ENCODE measurements around the gene MRPL37.
A peak's percentile ranks its signal among the peaks of the same experiment; 100 is the strongest.
"Not testable (repeated sequence)": the region's sequence is repeated elsewhere in the genome, so short reads cannot be mapped to it uniquely, and the experiment has no call there.

MRPL37 gene

DNA sequence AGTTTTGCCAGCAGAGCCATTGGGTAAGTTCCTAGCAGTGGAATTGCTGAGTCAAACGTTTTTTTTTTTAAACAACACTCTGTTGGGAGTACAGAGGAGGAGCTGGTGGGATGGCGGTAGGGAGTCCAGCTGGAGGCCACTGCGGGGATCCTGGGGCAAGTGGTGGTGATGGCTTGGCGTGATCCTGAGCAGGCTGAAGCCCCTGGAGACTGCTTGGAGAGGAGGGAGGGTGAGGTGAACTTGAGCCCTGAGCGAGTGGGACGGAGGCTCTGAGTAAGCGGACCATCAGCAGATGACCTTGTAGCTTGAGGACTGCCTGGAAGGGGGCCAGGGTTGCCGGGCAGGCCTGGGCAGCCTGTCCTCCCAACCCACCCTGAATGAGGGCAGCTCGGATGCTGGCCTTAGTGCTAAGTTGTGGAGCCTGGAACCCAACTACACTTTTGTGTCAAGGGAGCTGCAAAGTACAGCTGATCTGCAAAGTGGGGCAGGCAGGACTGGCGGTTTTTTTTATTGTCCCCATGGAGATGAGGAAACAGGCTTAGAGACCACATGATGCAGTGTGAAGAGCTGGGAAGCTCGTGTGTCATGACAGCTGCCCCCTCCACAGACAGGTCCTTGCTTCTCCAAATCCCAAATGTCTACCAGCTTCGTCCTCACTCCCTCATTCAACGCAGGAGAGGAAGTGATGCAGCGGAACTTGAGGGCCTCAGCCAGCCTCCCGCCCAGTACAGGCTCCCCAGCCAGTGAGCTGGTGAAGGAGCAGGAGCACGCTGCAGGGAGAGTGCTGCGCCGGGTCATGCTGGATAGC, 20.2 kb downstream of the MRPL37 start:
- peak; percentile 52 for DNase-seq

DNA sequence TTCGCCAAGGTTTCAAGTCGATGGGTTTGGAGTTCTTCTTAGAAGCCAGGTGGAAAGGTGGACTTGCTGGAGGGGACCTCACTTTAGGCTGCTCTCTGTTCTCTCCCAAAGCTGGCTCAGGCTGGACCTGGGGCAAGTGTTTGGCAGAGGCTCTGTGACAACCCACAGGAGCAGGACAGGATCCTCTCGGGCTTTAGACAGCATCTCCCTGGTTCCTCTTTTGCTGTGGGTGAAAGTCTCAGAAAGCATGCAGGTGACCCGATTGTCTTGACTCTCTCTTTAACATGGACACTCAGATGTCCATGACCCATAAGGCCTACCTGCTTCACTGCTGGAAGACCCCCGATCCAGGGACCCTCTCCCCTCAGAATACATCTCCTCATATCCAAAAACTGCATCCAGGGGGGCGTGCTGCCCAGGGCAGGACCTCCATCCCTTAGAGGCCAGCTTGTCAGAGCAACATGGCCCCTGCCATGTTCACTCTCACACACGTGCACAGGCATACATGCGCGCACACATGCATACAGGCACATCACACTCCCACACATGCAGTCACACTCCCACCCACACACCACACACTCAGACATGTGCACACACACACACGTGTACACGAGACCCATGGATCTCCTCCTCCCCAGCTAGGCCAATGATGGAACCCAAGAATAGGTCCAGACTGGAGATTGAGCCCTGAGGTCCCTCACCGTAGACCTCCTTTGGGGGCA, 21.3 kb downstream of the MRPL37 start:
- no peak for DNase-seq

DNA sequence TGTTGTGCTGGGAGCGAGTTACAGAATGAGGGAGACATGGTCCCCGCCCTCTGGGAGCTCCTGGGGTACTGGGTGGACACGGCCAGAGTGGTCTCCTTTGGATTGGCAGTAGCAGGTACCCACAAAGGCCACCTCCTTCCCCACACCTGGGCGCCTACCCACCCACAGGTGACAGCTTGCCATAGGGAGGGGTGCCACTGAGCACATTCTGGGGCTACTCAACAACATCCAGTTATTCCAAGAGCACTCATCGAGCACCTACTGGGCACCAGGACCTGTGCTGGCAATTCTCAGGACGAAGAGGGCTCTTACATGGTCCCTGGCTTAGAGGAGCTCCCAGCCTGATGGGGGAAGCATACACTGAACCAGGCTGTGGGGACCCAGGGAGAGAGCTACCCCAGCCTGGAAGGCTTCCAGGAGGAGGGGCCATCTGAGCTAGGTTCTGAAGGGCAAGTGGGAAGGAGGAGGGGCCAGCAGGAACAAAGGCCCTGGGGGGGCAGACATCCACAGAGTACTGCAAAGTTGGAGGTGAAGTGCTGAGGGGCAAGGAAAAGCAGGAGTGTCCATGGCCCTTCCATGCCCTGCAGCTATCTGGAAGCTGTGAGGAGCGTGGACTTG, 22.0 kb downstream of the MRPL37 start:
- DNase-seq: no peak

DNA sequence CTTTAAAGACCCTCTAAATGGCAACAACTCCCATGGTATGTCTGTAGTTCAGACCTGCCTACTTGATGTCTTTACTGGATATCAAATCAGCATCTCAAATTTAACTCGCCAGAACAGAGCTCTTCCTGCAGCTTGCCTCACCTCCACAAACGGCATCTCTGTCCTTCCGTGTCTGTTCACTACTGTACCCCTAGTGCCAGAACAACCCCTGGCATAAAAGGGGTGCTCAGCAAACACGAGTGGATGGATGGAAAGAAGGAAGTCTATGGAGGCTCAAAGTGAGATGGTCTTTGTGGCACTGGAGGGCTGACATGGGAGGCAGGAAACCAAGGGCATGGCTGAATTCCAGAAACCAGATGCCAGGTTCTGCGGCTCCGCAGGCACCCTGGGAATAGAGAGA, 22.7 kb downstream of the MRPL37 start:
- no peak for DNase-seq

DNA sequence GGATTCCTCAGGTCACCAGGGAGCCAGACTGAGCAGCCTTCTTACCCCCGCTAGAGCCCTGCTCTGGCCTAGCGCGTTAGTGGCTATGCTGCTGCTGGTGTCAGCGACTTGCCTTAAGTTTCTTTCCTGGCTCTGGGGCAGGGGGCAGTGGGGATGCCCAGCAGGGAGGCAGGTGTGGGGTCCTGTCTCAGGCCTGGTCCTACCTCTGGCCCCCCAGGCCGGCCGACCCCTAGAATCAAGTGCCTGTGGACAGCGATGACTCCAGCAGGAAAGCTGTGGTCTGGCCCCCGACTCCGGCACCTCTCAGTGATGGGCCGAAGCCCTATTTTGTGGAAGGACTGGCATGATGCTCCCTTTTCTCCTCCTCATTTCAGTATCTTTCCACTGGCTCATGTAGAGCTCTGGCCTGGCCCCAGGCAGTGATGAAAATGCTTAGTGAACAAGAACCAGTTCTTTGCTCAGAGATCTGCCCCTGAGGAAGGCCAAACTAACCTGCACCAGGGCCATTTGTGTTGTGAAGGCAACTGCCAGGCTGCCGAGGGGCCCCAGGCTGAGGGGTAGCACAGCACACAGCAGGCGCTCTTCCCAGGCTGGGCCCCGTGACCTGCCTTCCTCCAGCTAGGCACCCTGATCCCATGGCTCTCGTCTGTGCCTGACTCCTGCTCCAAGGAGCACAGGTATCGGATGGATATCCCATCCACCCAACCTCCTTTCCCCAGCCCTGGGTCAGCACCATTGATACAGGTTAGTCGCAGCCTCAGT, 23.7 kb downstream of the MRPL37 start:
- no peak for DNase-seq

DNA sequence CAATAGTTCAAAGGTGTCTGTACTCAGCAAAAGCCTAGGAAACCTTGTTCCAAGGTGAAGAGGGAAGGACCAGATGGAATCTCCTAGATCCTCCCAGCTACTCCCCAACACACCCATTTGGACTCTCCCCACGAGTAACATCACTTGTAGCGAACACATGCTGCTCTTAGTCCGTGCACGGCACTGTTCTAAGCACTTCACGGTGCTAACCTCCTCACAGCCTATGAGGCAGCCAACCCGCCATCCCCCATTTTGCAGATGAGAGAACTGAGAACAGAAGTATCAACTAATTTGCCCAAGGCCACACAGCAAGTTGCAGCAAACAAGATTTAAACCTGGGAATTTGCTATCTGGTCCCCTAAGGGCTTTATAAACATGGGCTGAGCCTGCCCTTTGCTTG, 24.3 kb downstream of the MRPL37 start:
- DNase-seq: no peak

DNA sequence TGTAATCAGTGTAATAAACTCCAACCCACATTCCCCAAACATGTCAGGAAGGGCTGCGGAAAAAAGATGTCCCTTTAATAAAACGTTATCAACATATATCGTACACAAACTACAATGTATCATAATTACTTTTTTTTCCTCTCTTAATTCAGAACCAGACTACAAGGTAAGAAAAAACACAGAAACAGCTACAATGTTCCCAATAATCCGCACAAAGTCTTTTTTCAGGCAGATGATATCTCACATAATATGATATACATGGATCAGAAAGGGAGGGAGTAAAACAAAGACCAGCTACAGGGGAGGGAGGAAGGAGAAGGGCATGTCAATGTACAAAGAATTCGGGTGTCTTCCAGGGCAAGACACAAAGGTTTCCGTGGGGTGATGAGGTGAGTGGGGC, 25.4 kb downstream of the MRPL37 start:
- no peak for DNase-seq

DNA sequence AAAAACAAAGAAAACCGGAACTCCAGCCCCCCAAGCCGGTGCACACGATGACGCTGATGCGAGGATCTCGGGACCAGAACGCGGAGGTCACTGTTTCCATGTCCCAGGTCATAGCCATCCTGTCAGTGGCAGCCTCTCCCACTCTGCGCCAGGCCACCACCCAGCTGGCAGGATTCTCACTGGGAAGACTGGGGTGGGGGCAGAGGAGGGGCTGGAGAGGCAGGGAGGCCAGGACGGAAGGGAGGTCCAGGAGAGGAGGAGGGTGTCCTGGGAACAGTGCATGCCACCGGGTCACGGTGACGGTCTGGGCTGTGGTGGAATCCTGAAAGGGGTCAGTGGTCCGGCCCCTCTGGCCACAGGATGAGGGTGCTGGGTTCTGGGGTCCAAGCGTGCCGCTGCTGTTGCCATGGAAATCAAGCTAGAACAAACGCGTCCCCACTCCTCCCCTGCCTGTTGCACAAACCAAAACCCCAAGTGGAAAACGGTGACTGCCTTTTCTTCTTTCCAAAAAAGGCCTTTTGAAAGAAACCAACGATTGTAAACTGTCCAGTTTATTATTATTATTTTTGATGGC, 26.1 kb downstream of the MRPL37 start:
- no peak for DNase-seq

DNA sequence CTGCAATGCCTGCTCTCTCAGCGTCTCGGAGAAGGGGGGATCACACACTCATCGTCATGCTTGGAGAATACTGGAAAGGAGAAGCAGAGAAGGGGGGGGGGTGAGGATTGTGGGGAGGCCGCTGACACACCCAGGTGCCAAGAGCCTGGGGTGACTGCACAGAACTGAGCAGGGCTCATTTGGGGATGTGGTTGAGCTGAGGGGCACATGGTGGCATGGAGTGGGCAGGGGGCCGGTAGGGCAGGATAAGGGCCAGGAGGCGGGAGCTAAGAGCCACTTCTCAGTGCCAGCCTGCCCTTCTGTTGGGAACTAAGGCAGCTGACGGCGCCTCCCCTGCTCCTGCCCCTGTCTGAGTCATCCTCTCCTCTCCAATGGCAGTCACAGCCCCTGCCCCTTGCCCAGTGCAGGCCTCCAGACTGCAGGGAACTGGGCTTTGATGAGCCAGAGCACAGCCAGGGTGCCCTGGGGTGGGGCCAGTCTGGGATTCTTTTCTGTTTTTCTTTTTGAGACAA, 27.2 kb downstream of the MRPL37 start:
- peak; percentile 64 for DNase-seq

DNA sequence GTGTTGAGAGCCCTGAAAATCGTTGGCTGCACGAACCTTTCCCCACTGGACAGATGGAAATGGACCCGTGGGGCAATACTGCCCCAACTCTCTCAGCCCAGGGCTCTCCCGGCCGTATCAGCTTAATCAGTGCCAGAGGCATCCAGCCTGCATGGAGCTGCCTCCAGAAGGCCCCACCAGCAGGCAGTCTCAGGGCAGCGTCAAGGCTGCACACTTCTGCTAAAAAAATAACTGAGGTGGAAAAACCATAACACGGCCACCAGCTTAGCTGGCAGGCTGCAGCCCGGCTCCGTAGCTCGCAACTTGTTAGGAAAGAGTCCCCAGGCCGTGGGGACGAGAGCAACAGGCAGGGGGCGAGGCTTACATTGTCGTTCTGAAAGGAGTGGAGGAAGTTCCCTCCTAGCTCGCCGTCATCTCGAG, 27.9 kb downstream of the MRPL37 start:
- no peak for DNase-seq

DNA sequence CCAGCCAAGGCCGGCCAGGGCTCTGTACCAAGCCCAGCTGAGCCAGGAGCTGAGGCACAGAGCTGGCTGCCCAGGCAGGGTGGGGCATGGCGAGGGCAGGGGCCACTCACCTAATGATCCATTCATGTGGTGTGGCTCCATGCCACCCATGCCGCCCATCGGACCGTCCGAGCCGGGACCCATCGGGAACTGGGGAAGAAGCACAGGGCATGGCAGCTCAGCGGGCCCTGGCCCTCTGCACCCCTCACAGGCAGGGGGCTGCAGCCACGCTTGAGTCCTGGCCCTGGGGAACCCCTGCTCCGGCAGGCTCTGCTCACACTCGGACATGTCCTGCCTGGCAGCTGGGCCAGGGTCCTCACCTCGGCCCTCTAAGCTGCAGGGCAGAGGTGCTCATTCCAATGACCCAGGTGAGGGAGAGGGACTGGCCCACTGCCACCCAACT, 28.7 kb downstream of the MRPL37 start:
- no peak for DNase-seq

DNA sequence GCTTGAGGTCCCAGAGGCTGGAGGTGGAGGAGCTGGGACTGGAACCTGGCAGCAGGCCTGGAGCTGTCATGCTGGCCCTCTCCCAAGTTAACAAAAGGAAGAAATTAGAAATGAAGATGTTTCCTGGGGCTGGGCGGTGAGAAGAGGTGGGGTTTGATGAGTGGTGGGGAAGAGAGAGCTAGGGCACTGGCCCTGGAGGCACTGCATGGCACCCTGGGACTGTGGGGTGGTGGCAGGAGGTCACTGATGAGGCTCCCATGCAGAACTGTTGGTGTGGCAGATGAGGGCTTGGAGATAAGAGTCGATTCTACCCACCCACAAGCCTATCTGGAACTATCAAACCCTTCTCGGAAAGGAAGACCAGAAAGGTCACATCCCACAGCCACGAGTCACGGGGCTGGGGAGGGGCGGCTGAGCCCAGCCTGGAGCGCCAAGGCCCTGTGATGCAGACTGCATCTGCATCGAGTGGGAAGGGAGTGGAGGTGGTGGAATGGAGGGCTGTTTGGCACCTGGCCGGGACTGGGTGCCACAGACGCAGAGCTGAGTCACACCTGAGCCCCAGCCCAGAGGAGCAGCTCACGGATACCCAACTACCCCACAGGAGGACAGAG, 29.4 kb downstream of the MRPL37 start:
- DNase-seq: no peak

DNA sequence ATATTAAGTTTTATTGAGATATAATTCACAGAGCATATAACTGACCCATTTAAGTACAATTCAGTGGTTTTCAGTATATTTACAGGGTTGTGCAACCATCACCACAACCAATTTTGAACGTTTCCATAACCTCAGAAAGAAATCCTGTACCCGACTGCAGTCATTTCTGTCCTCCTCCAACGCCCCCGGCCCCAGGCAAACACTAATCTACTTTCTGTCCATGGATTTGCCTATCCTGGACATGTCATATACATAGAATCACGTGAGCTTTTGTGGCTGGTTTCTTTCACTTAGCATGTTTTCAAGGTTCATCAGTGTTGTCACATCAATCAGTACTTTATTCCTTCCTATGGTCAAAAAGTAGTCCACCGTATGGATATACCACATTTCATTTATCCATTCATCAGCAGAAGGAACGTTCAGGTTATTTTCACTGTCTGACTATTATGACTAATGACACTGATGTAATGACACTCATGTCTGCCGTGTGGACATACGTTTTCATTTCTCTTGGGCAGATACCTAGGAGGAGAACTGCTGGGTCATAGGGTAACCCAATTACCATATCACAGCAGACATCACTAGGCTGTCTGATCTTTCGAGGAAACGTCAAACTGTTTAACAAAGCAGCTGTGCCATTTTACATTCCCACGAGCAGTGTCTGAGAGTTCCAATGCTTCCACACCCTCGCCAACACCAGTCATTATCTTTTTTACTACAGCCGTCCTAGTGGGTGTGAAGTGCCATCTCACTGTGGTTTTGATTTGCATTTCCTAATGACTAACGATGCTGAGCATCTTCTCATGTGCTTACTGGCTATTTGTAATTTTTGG, 30.8 kb downstream of the MRPL37 start:
- no peak for DNase-seq

DNA sequence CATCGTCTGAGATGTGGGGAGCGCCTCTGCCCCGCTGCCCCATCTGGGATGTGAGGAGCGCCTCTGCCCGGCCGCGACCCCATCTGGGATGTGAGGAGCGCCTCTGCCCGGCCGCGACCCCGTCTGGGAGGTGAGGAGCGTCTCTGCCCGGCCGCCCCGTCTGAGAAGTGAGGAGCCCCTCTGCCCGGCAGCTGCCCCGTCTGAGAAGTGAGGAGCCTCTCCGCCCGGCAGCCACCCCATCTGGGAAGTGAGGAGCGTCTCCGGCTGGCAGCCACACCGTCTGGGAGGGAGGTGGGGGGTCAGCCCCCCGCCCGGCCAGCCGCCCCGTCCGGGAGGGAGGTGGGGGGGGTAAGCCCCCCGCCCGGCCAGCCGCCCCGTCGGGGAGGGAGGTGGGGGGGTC, 33.2 kb downstream of the MRPL37 start:
- DNase-seq: not testable (repeated sequence)

DNA sequence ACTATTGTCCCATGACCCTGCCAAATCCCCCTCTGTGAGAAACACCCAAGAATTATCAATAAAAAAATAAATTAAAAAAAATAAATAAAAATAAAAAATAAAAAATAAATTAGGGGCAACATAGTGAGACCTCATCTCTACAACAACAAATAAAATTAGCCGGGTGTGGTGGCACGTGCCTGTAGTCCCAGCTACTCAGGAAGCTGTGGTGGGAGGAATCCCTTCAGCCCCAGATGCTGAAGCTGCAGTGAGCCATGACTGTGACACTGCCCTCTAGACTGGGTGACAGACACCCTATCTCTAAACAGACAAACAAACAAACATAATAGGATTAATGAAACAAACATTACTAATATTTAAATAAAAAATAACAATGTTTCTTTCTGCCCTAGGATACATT, 34.3 kb downstream of the MRPL37 start:
- DNase-seq: no peak

DNA sequence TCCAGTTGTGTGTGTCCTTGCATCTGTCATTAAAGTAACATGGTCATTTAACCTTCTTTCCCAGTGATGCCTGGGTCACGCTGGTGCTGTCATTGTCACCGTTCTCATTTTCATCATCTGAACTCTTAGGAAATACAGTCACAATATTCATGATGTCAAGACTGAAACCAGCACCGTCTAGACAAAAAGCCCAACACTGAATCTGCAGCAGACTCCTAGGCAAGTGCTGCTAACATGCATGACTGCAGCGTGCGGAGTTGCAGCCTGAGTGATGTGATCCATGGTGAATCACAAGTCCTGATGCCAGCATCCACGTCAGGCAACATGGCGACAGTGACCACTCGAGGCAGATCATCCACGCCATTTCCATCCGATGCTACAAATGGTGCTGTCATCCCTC, 37.6 kb downstream of the MRPL37 start:
- DNase-seq: no peak

DNA sequence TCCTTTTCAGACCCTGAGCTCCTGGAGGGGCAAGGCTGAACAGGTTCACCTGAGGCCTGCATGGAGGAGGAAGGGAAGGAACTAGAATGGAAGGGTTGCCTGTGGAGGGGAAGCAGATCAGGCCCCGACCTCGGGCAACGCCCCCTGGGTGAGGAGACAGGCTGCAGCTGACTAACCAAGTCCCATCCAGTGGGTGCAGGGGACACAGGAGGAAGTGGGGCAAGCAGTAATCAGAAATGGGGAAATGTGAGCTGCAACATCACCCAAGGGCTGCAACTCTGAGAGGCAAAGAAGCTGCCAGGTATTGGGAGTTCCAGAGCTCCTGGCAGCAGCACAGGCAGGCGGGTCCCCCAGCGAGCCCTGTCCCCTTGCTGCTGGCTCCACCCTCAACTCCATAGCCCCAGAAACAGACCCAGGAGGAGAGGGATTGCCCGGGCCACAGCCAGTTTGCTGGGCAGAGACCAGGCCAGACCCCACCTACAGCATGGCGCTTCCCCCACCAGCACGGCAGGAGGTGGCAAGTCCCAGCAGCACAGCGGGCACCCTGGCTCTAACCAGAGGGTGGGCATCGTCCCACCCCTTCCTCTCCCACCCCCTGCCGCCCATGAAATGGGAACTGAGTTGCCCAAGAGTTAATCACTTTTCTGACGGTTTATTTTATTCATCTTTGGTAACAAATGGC, 38.5 kb downstream of the MRPL37 start:
- peak; percentile 56 for DNase-seq

DNA sequence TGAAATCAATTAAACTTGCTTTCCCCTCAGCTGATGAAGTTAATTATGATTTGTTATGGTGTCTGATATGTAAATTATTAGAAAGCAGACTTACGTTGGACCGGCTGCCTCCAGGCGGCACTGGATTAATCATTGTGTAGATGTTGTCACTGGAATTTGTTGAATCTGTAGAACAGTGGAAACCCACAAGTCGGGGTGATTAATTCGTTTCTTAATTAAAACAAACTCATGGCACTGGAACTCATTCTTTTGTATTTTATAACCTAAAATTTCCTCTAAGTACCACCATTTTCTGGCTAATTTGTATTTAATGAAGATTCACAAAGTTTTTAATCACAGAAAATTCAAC, 39.0 kb downstream of the MRPL37 start:
- DNase-seq: no peak

DNA sequence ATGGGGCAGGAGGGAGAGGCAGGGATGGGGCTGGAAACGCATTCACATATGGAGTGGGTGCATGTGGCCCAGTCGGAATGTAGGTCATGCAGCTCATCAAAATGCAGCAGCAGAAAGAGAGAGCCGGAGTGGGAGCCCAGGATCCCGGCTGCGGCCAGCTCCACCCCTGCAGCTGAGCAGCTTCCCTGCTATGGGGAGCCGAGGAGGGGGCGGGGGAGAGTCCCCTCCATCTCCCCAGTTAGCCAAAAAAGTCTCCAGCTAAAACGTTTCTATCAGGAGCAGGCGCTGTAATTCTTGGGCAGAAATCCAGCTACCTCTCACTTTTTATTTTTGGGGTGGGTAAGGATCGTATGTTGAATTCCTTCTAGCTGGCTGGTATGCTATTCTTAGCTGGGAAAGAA, 39.7 kb downstream of the MRPL37 start:
- DNase-seq: no peak

DNA sequence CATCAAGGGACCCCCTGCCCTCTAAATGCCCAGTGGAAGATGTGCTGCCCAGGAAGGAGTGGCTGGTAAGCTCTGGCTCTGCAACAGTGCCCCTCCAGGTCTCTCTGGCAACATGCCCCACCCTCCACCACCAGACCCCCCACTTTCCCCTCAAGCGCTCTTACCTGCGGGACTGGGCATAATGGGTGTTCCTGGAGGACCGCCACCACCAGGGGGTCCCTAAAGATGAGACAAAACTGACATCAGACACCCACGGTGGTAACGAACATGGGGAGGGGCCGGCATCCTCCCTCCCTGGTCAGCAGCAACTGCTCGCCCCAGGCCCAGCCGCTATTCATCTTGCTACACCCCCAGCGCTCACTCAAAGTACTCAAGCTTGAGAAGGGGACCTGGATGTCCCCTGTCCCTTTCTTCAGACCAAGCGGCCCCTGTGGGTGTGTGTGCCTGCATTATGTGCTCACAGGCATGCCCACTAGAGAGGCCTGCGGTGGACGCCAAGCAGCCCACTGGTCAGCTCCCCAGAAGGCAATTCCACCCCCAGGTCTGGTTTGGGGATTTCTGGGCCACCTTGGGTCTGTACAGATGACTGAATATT, 40.9 kb downstream of the MRPL37 start:
- no peak for DNase-seq
